K562 (cell line): ENCODE data around the gene PTPN12. TPM values are rescaled to one million over a fixed set of nuclear protein-coding genes. Genes with fewer than 3 reads are reported as not detected.

Experiments used
- ATAC-seq: fragments of 200-7000 bp; cut with Tn5 transposase; 3 replicates; pipeline ENCODE4 v1.9.1; 2020; ENCODE audit warnings: moderate library complexity
- BruUV-seq: library from RNA; stranded (reverse); fragments of 400-500 nt; replicated peaks from 2 replicates; lab custom pipeline; 2021; lab: Mats Ljungman, UMichigan
- CTCF ChIA-PET: fragments of 300-600 bp; formaldehyde crosslinking; extraction: SDS; loops from one replicate; lab custom pipeline; 2021; ENCODE audit warnings: low intra/inter-chr PET ratio; lab: Yijun Ruan, JAX
- POLR2A ChIA-PET: fragments of 300-600, 350-650 bp; sonication (Branson Sonifier 250); formaldehyde crosslinking; extraction: SDS; loops from one replicate; lab custom pipeline; 2021; ENCODE audit warnings: antibody characterized with exemption, inconsistent platforms; lab: Yijun Ruan, JAX
- DNase-seq, 4 experiments: peaks; one replicate each; pipeline versions ENCODE4 v3.0.0 to v3.0.0-alpha.2; 2011 to 2018; ENCODE audit warnings: low spot score in 3 of 4, mixed read lengths in 3 of 4; ENCODE audit errors: extremely low read depth in 1 of 4
- FAIRE-seq: peaks from 2 replicates; lab custom pipeline; 2011; peaks lifted over from hg19 to GRCh38; lab: Jason Lieb, UNC
- H2AFZ ChIP-seq: 2 replicates; pipeline ENCODE4 v1.6.0; 2011; ENCODE audit warnings: low read depth, low read length, control low read depth, inconsistent platforms
- H3K27ac ChIP-seq: fragments of 200-600 bp; 3 replicates; pipeline ENCODE4 v1.8.0; 2011; ENCODE audit warnings: low read depth, mild to moderate bottlenecking, control low read depth, inconsistent platforms, low read length, moderate library complexity, mixed read lengths; ENCODE audit errors: extremely low read depth
- H3K27me3 ChIP-seq, 2 experiments: fragments of 300-600 bp in 1 of 2; 2 replicates in 1 of 2; 3 replicates in 1 of 2; pipeline versions ENCODE4 v1.6.0 to v1.8.0; 2011; ENCODE audit warnings: inconsistent platforms in 2 of 2, low read length in 2 of 2, mild to moderate bottlenecking in 1 of 2, mixed read lengths in 1 of 2, moderate library complexity in 1 of 2; ENCODE audit not compliant: control insufficient read depth in 2 of 2, insufficient read depth in 2 of 2
- H3K36me3 ChIP-seq: fragments of 300-600 bp; 3 replicates; pipeline ENCODE4 v1.8.0; 2011; ENCODE audit warnings: mild to moderate bottlenecking, low read length, inconsistent platforms; ENCODE audit not compliant: control insufficient read depth, insufficient read depth
- H3K4me1 ChIP-seq, 2 experiments: fragments of 200-600 bp in 1 of 2; replicated peaks in 1 of 2; 2 replicates in 1 of 2; 3 replicates in 1 of 2; pipeline versions ENCODE4 v1.5.1 to v1.8.0; 2011; ENCODE audit warnings: inconsistent platforms in 2 of 2, low read length in 2 of 2, mild to moderate bottlenecking in 1 of 2, mixed read lengths in 1 of 2, moderate library complexity in 1 of 2; ENCODE audit not compliant: control insufficient read depth in 2 of 2, insufficient read depth in 2 of 2
- H3K4me2 ChIP-seq: 2 replicates; pipeline ENCODE4 v1.6.1; 2011; ENCODE audit warnings: low read length, control low read depth, inconsistent platforms, mixed read lengths; ENCODE audit not compliant: insufficient read depth
- H3K4me3 ChIP-seq: fragments of 200-600 bp; sonication (generic), shearing (Covaris generic); 2 replicates; pipeline ENCODE4 v1.5.1; 2016; ENCODE audit warnings: control low read depth, inconsistent platforms
- H3K79me2 ChIP-seq: fragments of 200-600 bp; 3 replicates; pipeline ENCODE4 v1.8.0; 2011; ENCODE audit warnings: low read length, inconsistent platforms; ENCODE audit not compliant: control insufficient read depth, insufficient read depth
- H3K9ac ChIP-seq, 2 experiments: 2 replicates each; pipeline versions ENCODE4 v1.6.0 to v1.6.1; 2011; ENCODE audit warnings: low read depth in 2 of 2, low read length in 2 of 2, control low read depth in 1 of 2, inconsistent platforms in 1 of 2, mild to moderate bottlenecking in 1 of 2, mixed read lengths in 1 of 2; ENCODE audit not compliant: insufficient read depth in 1 of 2
- H3K9me1 ChIP-seq: one replicate; pipeline ENCODE4 v1.6.0; 2011; ENCODE audit warnings: inconsistent platforms, mild to moderate bottlenecking, low read length, moderate library complexity; ENCODE audit not compliant: control insufficient read depth, insufficient read depth
- H3K9me3 ChIP-seq: replicated peaks from 2 replicates; pipeline ENCODE4 v1.5.1; 2011; ENCODE audit warnings: low read depth, low read length, inconsistent platforms; ENCODE audit not compliant: control insufficient read depth, insufficient read depth
- H4K20me1 ChIP-seq: replicated peaks from 2 replicates; pipeline ENCODE4 v1.6.1; 2011; ENCODE audit warnings: low read length, inconsistent platforms, mixed read lengths; ENCODE audit not compliant: control insufficient read depth, insufficient read depth
- DPF2 ChIP-seq: fragments of 450-650 bp; IDR thresholded peaks from 2 replicates; pipeline ENCODE4 v1.6.1; 2016
- FUS ChIP-seq: fragments of 200-400 bp; formaldehyde crosslinking; optimal IDR thresholded peaks from 2 replicates; pipeline ENCODE3; 2017; ENCODE audit warnings: low read depth, low read length
- HMGXB4 ChIP-seq: sonication (generic); formaldehyde crosslinking; IDR thresholded peaks from 2 replicates; pipeline ENCODE4 v1.8.1; 2023; ENCODE audit warnings: mild to moderate bottlenecking, missing genetic modification reagents
- IRF2 ChIP-seq: sonication (generic); formaldehyde crosslinking; IDR thresholded peaks from 2 replicates; pipeline ENCODE4 v1.8.1; 2022; ENCODE audit warnings: mild to moderate bottlenecking, missing genetic modification reagents
- IRF9 ChIP-seq: fragments of 450-650 bp; IDR thresholded peaks from 2 replicates; pipeline ENCODE4 v1.6.1; 2016; ENCODE audit warnings: missing biosample characterization, missing genetic modification characterization
- MTA3 ChIP-seq: fragments of 450-650 bp; formaldehyde crosslinking; IDR thresholded peaks from 2 replicates; pipeline ENCODE4 v1.6.1; 2017; ENCODE audit warnings: mild to moderate bottlenecking, borderline replicate concordance
- NCOA4 ChIP-seq: fragments of 450-650 bp; IDR thresholded peaks from 2 replicates; pipeline ENCODE4 v1.6.1; 2018; ENCODE audit warnings: mild to moderate bottlenecking; ENCODE audit not compliant: partially characterized antibody
- NFIX ChIP-seq: fragments of 250-450 bp; sonication (Bioruptor Pico); IDR thresholded peaks from 2 replicates; pipeline ENCODE4 v1.4.0; 2020; ENCODE audit warnings: low read depth, mild to moderate bottlenecking, moderate library complexity
- RNF2 ChIP-seq: sonication (generic); IDR thresholded peaks from 2 replicates; pipeline ENCODE4 v1.6.1; 2016
- SIRT6 ChIP-seq: IDR thresholded peaks from one replicate; pipeline ENCODE4 v1.6.1; 2012; ENCODE audit warnings: low read depth, mild to moderate bottlenecking, control low read depth, inconsistent platforms, low read length, moderate library complexity
- ZSCAN29 ChIP-seq: fragments of 450-650 bp; IDR thresholded peaks from 2 replicates; pipeline ENCODE4 v1.6.1; 2017
- WGBS: fragments of 100-300 bp; shearing (Covaris generic); methylation state at CpG from one replicate; pipeline ENCODE4 v1.1.6; 2016; ENCODE audit warnings: low coverage, mixed read lengths; ENCODE audit not compliant: insufficient coverage; ENCODE audit errors: missing lambda C conversion rate; 5-methylcytosine and 5-hydroxymethylcytosine counted together
- in situ Hi-C: fragments of 300-500 bp; cut with MboI; formaldehyde crosslinking; loops from 4 replicates; pipeline ENCODE4 v1.15.0; 2018; ENCODE audit warnings: inconsistent platforms, mixed read lengths
- intact Hi-C: fragments of 100-400 bp; cut with micrococcal nuclease; formaldehyde crosslinking; loops from 2 replicates; pipeline ENCODE4 v1.14.2; 2022
- polyA plus RNA-seq, 8 experiments: library from polyadenylated mRNA; depleted of rRNA in 4 of 8; stranded (reverse) in 5 of 8; unstranded in 3 of 8; fragments of >200 nt; fragmentation: Nextera tagmentation in 2 of 8; fragmentation: Illumina TruSeq in 1 of 8; extraction: Ambion mirVana in 2 of 8; extraction: Trizol in 1 of 8; gene quantifications; 2 replicates each; pipeline versions ENCODE4 v1.2.1 to v1.2.3, GENCODE V29; 2011 to 2014; ENCODE audit warnings: inconsistent platforms in 1 of 8, missing spikeins in 1 of 8
- total RNA-seq, 7 experiments: library from RNA; depleted of rRNA in 6 of 7; stranded (reverse); fragments of >200 nt in 6 of 7; fragmentation: Illumina TruSeq in 2 of 7; extraction: Trizol in 2 of 7; gene quantifications; 2 replicates each; pipeline versions ENCODE4 v1.2.1 to v1.2.3, GENCODE V29; 2011 to 2021; ENCODE audit warnings: low replicate concordance in 1 of 7
- TF ChIP-seq, protein P1 (sequence below): fragments of 250-450 bp; sonication (Bioruptor Pico); IDR thresholded peaks from 2 replicates; pipeline ENCODE4 v1.4.0; 2020; ENCODE audit warnings: borderline replicate concordance

Gene PTPN12
- total and polyA plus RNA-seq, 9 of the 15 experiments (the other 6 are each of a cell fraction or from before 2014, with no cell fraction given), result 15.3 to 79.8 (median 26.6) TPM

DNA sequence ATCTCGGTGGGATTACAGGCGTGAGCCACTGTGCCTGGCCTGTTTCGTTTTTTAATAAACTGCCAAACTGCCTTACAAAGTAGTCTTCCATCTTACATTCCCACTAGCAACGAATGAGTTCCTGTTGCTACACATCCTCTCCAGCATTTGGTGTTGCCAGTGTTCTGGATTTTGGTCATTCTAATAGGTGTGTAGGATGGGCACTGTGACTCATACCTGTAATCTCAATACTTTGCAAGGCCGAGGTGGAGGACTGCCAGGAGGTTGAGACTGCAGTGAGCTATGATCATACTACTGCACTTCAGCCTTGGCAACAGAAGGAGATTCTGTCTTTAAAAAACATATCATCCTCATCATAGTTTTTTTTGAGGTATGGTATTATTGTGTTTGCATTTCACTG is 137.8 kb downstream of the PTPN12 start:
- Histone ChIP-seq H3K9ac (no peak overlapping the region), H4K20me1 (no peaks in the 10 kb centered on the region), H3K4me3 (no peak overlapping the region), H3K79me2 (no peaks in the 10 kb centered on the region), H3K27me3 (no peaks in the 10 kb centered on the region), H3K4me1 (no peaks in the 10 kb centered on the region), H3K9me3 (no peaks in the 10 kb centered on the region), H3K4me2 (no peak overlapping the region), H3K27ac (no peak overlapping the region), H2AFZ (no peak overlapping the region), H3K36me3 (no peaks in the 10 kb centered on the region), H3K9me1 (no peaks in the 10 kb centered on the region)
- WGBS, result 57% methylated on average over 5 of the region's 5 CpGs
- no TSS peak for BruUV-seq
- DNase-seq (no peak), FAIRE-seq (peak; percentile 76), ATAC-seq (no peak; the same call in 2 of the 3 replicates)
- intact Hi-C loops (loop anchor here (5.0 kb wide), 1 partner anchor 82 kb away; no protein-coding TSS in a partner anchor), in situ Hi-C loops (loop anchor here (25.0 kb wide), 1 partner anchor 537 kb away; no protein-coding TSS in a partner anchor)
- POLR2A ChIA-PET, result interaction anchor here (0.7 to 1.2 kb wide), 4 partner anchors 10 to 284 kb away, joined by 3 read pairs; no protein-coding TSS in a partner anchor
- CTCF ChIA-PET, result no interaction called here
- TF ChIP-seq, protein P1, sequence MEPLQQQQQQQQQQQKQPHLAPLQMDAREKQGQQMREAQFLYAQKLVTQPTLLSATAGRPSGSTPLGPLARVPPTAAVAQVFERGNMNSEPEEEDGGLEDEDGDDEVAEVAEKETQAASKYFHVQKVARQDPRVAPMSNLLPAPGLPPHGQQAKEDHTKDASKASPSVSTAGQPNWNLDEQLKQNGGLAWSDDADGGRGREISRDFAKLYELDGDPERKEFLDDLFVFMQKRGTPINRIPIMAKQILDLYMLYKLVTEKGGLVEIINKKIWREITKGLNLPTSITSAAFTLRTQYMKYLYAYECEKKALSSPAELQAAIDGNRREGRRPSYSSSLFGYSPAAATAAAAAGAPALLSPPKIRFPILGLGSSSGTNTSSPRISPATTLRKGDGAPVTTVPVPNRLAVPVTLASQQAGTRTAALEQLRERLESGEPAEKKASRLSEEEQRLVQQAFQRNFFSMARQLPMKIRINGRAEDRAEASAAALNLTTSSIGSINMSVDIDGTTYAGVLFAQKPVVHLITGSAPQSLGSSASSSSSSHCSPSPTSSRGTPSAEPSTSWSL (CRISPR knock-in tag), result no peak
- TF ChIP-seq NCOA4 (no peak), NFIX (no peak), FUS (no peak), MTA3 (no peak), SIRT6 (no peak), IRF9 (no peak), ZSCAN29 (no peak), HMGXB4 (CRISPR knock-in tag) (no peak), DPF2 (no peak), RNF2 (no peak), IRF2 (no peak)
